K562 (cell line): ENCODE measurements around the gene LAMA1. TPM values are rescaled to one million over a fixed set of nuclear protein-coding genes. Genes with fewer than 3 reads are reported as not detected.

ENCODE experiments used
- CTCFL ChIP-seq: IDR thresholded peaks from 2 replicates; pipeline ENCODE4 v1.6.1; 2011; ENCODE audit warnings: borderline replicate concordance, low read depth, mild to moderate bottlenecking, moderate library complexity, low read length; ENCODE audit not compliant: insufficient read depth, poor library complexity, severe bottlenecking
- NFXL1 ChIP-seq: fragments of 450-650 bp; formaldehyde crosslinking; IDR thresholded peaks from 2 replicates; pipeline ENCODE4 v1.4.0; 2021; ENCODE audit warnings: mild to moderate bottlenecking
- REST ChIP-seq, 2 experiments: fragments of 450-650 bp; formaldehyde crosslinking in 1 of 2; IDR thresholded peaks; 2 replicates each; pipeline versions ENCODE4 v1.4.0 to v1.6.1; 2014 to 2020; ENCODE audit warnings: mild to moderate bottlenecking in 2 of 2, borderline replicate concordance in 1 of 2, low read depth in 1 of 2
- ZNF318 ChIP-seq, 2 experiments: fragments of 450-650 bp; IDR thresholded peaks; 2 replicates each; pipeline ENCODE4 v1.6.1; 2016; ENCODE audit warnings: mild to moderate bottlenecking in 2 of 2, borderline replicate concordance in 1 of 2, low read depth in 1 of 2, moderate library complexity in 1 of 2
- polyA plus RNA-seq, 8 experiments: library from polyadenylated mRNA; depleted of rRNA in 4 of 8; stranded (reverse) in 5 of 8; unstranded in 3 of 8; fragments of >200 nt; fragmentation: Nextera tagmentation in 2 of 8; fragmentation: Illumina TruSeq in 1 of 8; extraction: Ambion mirVana in 2 of 8; extraction: Trizol in 1 of 8; gene quantifications; 2 replicates each; pipeline versions ENCODE4 v1.2.1 to v1.2.3, GENCODE V29; 2011 to 2014; ENCODE audit warnings: inconsistent platforms in 1 of 8, missing spikeins in 1 of 8
- total RNA-seq, 7 experiments: library from RNA; depleted of rRNA in 6 of 7; stranded (reverse); fragments of >200 nt in 6 of 7; fragmentation: Illumina TruSeq in 2 of 7; extraction: Trizol in 2 of 7; gene quantifications; 2 replicates each; pipeline versions ENCODE4 v1.2.1 to v1.2.3, GENCODE V29; 2011 to 2021; ENCODE audit warnings: low replicate concordance in 1 of 7

Gene LAMA1
- total and polyA plus RNA-seq, 9 of the 15 experiments (the other 6 are each of a cell fraction or from before 2014, with no cell fraction given): 0.04 TPM; not detected in 8

- TF ChIP-seq ZNF318 (IDR thresholded peaks at IDR 0.05; ENCODE audit: borderline replicate concordance in 1 of 2, low read depth in 1 of 2): no peak
- TF ChIP-seq REST (IDR thresholded peaks at IDR 0.05; ENCODE audit: borderline replicate concordance): peak; percentile 63; the same call in 1 of the 2 replicates
- no peak for TF ChIP-seq REST (CRISPR knock-in tag; IDR thresholded peaks at IDR 0.05; ENCODE audit: low read depth)
- no peak for TF ChIP-seq CTCFL
- TF ChIP-seq NFXL1 (CRISPR knock-in tag): no peak
Observed at GRCh38 chr18:7038330-7038851, 79.2 kb downstream of the LAMA1 start (continued).
